Activated gamma-delta T cell (primary cell): Measurements from ENCODE around the gene ZMIZ2.

ENCODE experiments used
- DNase-seq: peaks from one replicate; lab custom pipeline; 2025; lab: John Stamatoyannopoulos, UW

ZMIZ2 gene

GRCh38 chr7:44755698-44756627 lies 7.3 kb downstream of the ZMIZ2 start:
- no peak for DNase-seq

- DNase-seq = no peak
Measured at GRCh38 chr7:44756904-44757303, 8.3 kb downstream of the ZMIZ2 start.

GRCh38 chr7:44757311-44757710 lies 8.7 kb downstream of the ZMIZ2 start:
- DNase-seq = no peak

DNA sequence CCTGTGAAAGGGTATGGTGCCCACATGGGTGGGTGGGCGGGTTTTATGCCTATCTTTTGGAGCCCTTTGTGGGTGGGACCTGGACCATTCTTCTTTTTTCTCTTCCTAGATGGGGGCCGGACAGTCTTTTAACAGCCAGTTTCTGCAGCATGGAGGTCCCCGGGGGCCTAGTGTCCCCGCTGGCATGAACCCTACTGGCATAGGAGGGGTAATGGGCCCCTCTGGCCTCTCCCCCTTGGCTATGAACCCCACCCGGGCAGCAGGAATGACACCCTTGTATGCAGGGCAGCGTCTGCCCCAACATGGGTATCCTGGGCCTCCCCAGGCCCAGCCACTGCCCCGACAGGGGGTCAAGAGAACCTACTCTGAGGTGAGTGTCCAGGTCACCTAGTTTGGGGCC lies 9.1 kb downstream of the ZMIZ2 start:
- no peak for DNase-seq

- DNase-seq = no peak
Measured at GRCh38 chr7:44759246-44759645, 10.6 kb downstream of the ZMIZ2 start.

DNA sequence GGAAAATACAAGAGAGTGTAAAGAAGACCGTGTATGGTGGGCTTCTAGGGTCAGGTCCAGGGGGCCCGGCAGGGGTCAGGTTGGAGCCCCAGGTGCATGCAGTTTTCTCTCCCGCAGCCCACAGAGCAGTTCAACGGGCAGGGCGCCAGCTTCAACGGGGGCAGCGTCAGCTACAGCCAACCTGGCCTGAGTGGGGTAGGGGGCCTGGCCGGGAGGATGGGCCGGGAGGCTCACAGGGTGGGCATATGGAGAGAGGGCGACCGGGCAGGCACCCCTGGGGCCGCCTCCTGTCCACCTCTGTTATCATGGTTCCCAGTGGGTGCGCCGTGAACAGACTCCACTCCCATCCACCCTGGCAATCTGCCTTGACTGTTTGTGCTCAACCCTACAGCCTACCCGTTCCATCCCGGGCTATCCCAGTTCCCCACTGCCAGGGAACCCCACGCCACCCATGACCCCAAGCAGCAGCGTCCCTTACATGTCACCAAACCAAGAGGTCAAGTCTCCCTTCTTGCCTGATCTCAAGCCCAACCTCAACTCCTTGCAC lies 11.5 kb downstream of the ZMIZ2 start:
- DNase-seq = no peak

DNA sequence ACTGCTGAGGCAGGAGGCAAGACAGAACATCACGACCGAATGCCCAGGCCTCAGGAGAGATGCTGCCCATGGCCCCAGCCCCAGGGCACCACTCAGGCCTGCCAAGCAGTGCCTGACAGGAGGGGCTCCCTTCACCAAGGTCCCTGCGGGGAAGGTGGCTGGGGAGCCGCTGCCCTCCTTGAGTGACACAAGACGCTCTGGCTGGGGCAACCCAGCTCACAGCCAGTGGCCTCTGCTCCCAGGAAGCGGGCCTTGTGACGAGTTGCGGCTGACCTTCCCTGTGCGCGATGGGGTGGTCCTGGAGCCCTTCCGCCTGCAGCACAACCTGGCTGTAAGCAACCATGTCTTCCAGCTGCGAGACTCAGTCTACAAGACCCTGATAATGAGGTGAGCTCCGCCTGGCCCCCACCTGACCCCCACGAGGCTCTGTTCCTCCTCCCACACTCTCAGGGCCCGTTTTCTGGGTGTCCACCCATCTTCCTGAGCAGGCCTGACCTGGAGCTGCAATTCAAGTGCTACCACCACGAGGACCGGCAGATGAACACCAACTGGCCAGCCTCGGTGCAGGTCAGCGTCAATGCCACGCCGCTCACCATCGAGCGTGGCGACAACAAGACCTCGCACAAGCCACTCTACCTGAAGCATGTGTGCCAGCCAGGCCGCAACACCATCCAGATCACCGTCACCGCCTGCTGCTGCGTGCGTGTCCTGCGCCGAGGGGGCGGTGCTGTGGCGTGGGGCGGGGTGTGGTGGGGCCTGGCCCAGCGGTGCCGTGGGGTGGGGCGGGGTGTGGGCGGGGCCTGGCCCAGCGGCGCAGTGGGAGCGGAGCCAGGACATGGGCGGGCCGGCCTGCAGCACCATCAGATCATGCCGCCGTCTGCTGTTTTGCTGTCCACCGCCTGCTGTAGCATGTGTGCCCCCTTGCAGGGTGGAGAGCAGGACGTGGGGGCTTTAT lies 12.8 kb downstream of the ZMIZ2 start:
- no peak for DNase-seq

- DNase-seq = no peak
Measured at GRCh38 chr7:44762300-44762699, 13.7 kb downstream of the ZMIZ2 start.

GRCh38 chr7:44762726-44763522 lies 14.3 kb downstream of the ZMIZ2 start:
- DNase-seq = no peak

DNA sequence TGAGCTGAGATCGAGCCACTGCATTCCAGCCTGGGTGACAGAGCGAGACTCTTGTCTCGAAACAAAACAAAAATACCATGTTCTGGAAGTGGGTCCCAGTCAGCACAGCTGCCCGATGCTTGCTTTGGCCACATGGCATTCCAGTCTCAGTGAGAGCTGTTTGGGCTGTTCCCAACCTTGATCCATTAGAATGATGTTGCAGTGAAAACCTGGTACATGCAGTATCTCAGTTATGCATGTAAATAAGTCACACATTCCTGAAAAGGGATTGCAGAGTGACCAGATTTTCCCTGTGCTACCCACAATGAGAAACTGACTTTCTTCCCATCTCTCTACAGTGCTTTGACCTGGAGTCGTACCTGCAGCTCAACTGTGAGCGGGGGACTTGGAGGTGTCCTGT lies 15.4 kb downstream of the ZMIZ2 start:
- DNase-seq = no peak

GRCh38 chr7:44764665-44765578 lies 16.3 kb downstream of the ZMIZ2 start:
- no peak for DNase-seq

- no peak for DNase-seq
Measured at GRCh38 chr7:44765579-44766415, 17.1 kb downstream of the ZMIZ2 start.

DNA sequence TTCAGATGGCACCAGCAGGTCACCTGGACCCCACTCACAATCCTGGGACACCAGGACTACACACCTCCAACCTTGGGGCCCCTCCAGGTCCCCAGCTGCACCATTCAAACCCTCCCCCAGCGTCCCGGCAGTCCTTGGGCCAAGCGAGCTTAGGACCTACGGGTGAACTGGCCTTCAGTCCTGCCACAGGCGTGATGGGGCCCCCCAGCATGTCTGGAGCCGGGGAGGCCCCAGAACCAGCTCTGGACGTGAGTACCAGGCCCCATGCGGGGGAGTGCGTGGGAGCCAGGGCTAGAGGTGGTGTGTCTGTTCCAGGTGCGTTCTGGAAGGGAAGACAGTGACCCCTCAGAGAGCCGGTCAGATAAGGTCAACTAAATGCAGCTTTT lies 17.8 kb downstream of the ZMIZ2 start:
- no peak for DNase-seq

DNA sequence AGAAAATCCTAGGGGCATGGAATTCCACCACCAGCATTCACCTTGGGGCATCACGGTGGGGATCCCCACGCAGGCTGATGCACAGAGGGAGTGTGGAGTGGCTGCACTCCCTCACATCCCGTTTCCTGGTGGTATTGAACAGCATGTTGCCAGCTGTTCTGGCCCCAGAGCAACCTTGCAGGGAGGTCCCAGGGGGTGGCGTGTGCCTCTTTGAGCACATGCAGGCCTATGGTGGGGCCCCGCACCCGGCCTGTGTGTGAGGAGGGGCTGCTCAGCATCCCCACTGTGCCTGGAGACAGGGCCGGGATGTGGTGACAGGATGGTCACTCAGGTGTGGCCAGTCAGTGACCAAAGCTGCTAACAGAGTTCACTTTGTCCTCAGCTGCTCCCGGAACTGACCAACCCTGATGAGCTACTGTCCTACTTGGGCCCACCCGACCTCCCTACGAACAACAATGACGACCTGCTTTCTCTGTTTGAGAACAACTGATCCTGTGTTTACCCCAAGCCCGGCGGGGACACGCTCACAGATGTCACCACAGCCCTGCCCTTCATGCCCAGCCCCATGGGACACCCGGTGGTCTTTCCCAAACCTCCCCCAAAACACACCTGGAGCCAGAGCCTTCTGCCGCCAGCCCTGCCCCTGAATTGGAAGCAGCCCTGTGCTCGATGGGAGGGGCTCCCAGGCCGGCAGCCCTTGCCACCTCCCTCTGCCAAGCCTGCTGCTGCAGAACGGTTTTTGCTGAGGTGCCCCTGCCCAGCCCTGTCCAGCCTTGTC lies 18.7 kb downstream of the ZMIZ2 start:
- no peak for DNase-seq

- no peak for DNase-seq
Measured at GRCh38 chr7:44767912-44768627, 19.4 kb downstream of the ZMIZ2 start.

DNA sequence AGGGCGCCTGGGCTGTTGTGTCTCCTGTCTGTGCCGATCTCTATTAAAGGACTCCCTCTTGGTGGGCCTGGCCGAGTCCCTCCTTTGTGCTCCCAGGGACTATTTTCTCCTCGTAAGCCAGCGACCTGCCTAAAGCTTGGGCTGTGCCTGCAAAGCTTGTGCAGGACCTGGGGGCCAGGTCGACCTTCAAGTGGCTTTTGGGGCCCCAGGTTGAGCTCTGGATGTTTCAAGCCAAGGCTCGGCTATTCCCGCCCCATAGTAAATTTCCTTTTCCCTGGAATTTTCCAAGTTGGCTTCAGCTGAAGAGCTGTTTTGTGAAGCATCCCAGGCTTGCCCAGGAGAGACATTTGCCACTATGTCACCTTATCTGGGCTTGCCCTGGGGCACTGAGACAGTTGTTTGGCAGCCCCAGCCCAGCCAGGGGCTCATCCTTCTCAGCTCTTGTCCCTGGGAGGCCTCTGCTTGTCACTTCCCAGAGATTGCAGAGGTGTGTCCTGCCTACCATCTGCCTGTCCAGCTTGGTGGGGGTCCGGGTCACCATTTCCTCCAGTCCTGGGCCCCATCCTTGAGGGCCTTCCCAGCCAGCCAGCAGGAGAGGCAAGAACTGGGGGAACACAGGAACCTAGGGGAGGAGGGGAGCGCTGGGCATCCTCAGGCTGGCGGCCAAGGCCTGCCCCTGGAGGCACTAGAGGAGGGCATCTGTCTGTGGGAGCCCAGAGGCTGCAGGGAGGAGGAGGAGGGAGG lies 20.2 kb downstream of the ZMIZ2 start:
- no peak for DNase-seq

- no peak for DNase-seq
Measured at GRCh38 chr7:44769376-44769775, 20.7 kb downstream of the ZMIZ2 start.
